ENCODE data around the gene HEXIM2. TPM values are rescaled to one million over a fixed set of nuclear protein-coding genes. Genes with fewer than 3 reads are reported as not detected.

The HEXIM2 gene
- total and polyA plus RNA-seq, 2 of the 13 experiments (the other 11 are each of a cell fraction or from before 2014, with no cell fraction given), result 27.1 to 32.4 TPM

- no peak for TF ChIP-seq ZHX2 (IDR thresholded peaks at IDR 0.05; ENCODE audit: low read depth)
- TF ChIP-seq ZHX2 (CRISPR knock-in tag; IDR thresholded peaks at IDR 0.05; ENCODE audit: borderline replicate concordance), result peak; percentile 87; the same call in 1 of the 2 replicates
- TF ChIP-seq CENPBD1 (CRISPR knock-in tag; IDR thresholded peaks at IDR 0.05; ENCODE audit: borderline replicate concordance, low read depth), result no peak; the same call in 1 of the 2 replicates
- peak; percentile 93 for TF ChIP-seq XBP1 (CRISPR knock-in tag; IDR thresholded peaks at IDR 0.05)
- peak; percentile 57; the same call in 1 of the 2 replicates for TF ChIP-seq ZNF362 (CRISPR knock-in tag; IDR thresholded peaks at IDR 0.05; ENCODE audit: borderline replicate concordance)
- TF ChIP-seq NFE2L2 (IDR thresholded peaks at IDR 0.05; ENCODE audit: low read length), result no peak
- no peak for TF ChIP-seq TARDBP (CRISPR knock-in tag; IDR thresholded peaks at IDR 0.05)
- peak; percentile 90 for TF ChIP-seq ZBTB7A (CRISPR knock-in tag; IDR thresholded peaks at IDR 0.05)
- peak; percentile 97 for TF ChIP-seq MTF2 (CRISPR knock-in tag; IDR thresholded peaks at IDR 0.05; ENCODE audit: borderline replicate concordance)
- no peak for TF ChIP-seq DRAP1 (CRISPR knock-in tag; IDR thresholded peaks at IDR 0.05)
- TF ChIP-seq HOXD1 (CRISPR knock-in tag; IDR thresholded peaks at IDR 0.05), result peak; percentile 86; the same call in 1 of the 2 replicates
- 0 out of 2 replicates have a peak, but pooled peaks have one; percentile 52 for TF ChIP-seq ZNF10 (CRISPR knock-in tag; IDR thresholded peaks at IDR 0.05; ENCODE audit: borderline replicate concordance, low read depth)
- peak; percentile 93 for TF ChIP-seq ZNF605 (CRISPR knock-in tag; IDR thresholded peaks at IDR 0.05)
- peak; percentile 63; the same call in 1 of the 2 replicates for TF ChIP-seq DPF2 (CRISPR knock-in tag; IDR thresholded peaks at IDR 0.05; ENCODE audit: borderline replicate concordance, low read depth)
- peak; percentile 11 for TF ChIP-seq CCAR2 (optimal IDR thresholded peaks at IDR 0.05; ENCODE audit: low read depth, low read length)
- TF ChIP-seq ZNF354B (CRISPR knock-in tag; IDR thresholded peaks at IDR 0.05), result no peak
- TF ChIP-seq CREM (IDR thresholded peaks at IDR 0.05), result no peak
- no peak for TF ChIP-seq CREM (CRISPR knock-in tag; IDR thresholded peaks at IDR 0.05)
- TF ChIP-seq RNF2 (conservative IDR thresholded peaks at IDR 0.05; ENCODE audit: low read depth), result no peak
- no peak for TF ChIP-seq TRIM22 (IDR thresholded peaks at IDR 0.05)
- TF ChIP-seq PRMT3 (CRISPR knock-in tag; IDR thresholded peaks at IDR 0.05; ENCODE audit: borderline replicate concordance, low read depth), result no peak; the same call in 1 of the 2 replicates
Measured at GRCh38 chr17:45160447-45161287, 1.0 kb upstream of the HEXIM2 start (continued).
